Sigmoid colon (tissue), 7 donors: ENCODE data around the gene HTR1B. TPM values are rescaled to one million over a fixed set of nuclear protein-coding genes. Genes with fewer than 3 reads are reported as not detected.

Experiments
- DNase-seq: peaks from one replicate; pipeline ENCODE4 v3.0.0-alpha.2; 2019
- H3K27ac ChIP-seq, 4 donors: fragments of 200-600 bp; sonication (generic); one replicate each; pipeline ENCODE4 v1.5.1; 2016 to 2019; ENCODE audit warnings: mild to moderate bottlenecking in 1 of 4
- H3K27me3 ChIP-seq, 3 donors: fragments of 200-600 bp; sonication (generic); one replicate each; pipeline ENCODE4 v1.5.1; 2019; ENCODE audit warnings: mild to moderate bottlenecking in 1 of 3
- H3K36me3 ChIP-seq, 4 donors: fragments of 200-600 bp; sonication (generic); one replicate each; pipeline ENCODE4 v1.5.1; 2016 to 2019
- H3K4me1 ChIP-seq, 4 donors: fragments of 200-600 bp; sonication (generic); one replicate each; pipeline ENCODE4 v1.5.1; 2017 to 2019
- H3K4me3 ChIP-seq, 4 donors: fragments of 200-600 bp; sonication (generic); one replicate each; pipeline ENCODE4 v1.5.1; 2017 to 2019; ENCODE audit warnings: mild to moderate bottlenecking in 2 of 4, moderate library complexity in 1 of 4
- H3K9me3 ChIP-seq, 4 donors: fragments of 200-600 bp in 3 of 4; sonication (generic) in 3 of 4; one replicate each; pipeline versions ENCODE4 v1.5.1 to v1.6.1; 2013 to 2019
- EP300 ChIP-seq, 4 donors: sonication (generic); formaldehyde crosslinking; IDR thresholded peaks; one replicate each; pipeline ENCODE4 v1.6.1; 2017; ENCODE audit warnings: antibody characterized with exemption in 4 of 4
- POLR2A ChIP-seq, 2 donors: fragments of 450-650 bp; IDR thresholded peaks; one replicate each; pipeline ENCODE4 v1.6.1; 2016; ENCODE audit warnings: antibody characterized with exemption in 2 of 2, mild to moderate bottlenecking in 2 of 2, moderate library complexity in 2 of 2
- POLR2AphosphoS5 ChIP-seq, 4 donors: sonication (generic); formaldehyde crosslinking; IDR thresholded peaks; one replicate each; pipeline ENCODE4 v1.6.1; 2017; ENCODE audit warnings: antibody characterized with exemption in 4 of 4
- WGBS, 2 donors: extraction: QIAGEN DNeasy Blood & Tissue Kit; methylation state at CpG; one replicate each; pipeline ENCODE4 v1.1.7; 2013; 5-methylcytosine and 5-hydroxymethylcytosine counted together
- intact Hi-C: fragments of 100-400 bp; cut with DNase I; formaldehyde crosslinking; loops from one replicate; pipeline ENCODE4 v1.15.1; 2023
- polyA plus RNA-seq, 3 donors: library from polyadenylated mRNA; stranded (reverse); fragments of 200-250 nt; gene quantifications; one replicate each; pipeline ENCODE4 v1.2.3, GENCODE V29; 2013
- total RNA-seq, 4 donors: library from RNA; depleted of rRNA; stranded (reverse); fragments of >200 nt; gene quantifications; one replicate each; pipeline ENCODE4 v1.1.0, GENCODE V29; 2016
- TF ChIP-seq, protein P1 (sequence below), 4 experiments: fragments of 450-650 bp in 3 of 4; fragments of 200-600 bp in 1 of 4; IDR thresholded peaks; one replicate each; pipeline ENCODE4 v1.5.1; 2016 to 2019; ENCODE audit warnings: antibody characterized with exemption in 4 of 4, mild to moderate bottlenecking in 3 of 4, moderate library complexity in 2 of 4
- donor health status: healthy with polysubstance abuse.
- donor health status: Bipolar disorder and iron deficiency.
- donor health status: healthy.

Gene HTR1B
- total and polyA plus RNA-seq, 7 donors = 0.04 to 0.68 TPM; not detected in 5

DNA sequence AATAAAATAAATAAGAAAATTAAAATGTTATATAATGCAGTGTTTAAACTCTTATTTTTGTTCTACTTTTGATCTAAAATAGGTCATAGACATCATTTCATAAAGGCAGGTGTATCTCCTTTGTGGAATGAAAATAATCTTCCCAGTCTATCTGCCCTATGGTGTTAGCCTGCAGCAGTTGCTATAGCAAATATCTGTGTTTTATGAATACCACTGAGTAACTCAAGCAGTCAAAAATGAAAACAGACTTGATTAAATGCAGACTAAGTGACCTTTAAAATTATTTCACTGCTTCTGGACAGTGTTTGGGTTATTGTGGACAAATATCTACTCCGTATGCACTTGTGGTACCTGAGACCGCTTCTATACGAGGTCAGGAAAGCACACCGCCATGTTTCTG lies 11.8 kb downstream of the HTR1B start:
- Histone ChIP-seq H3K27me3 (no peaks in the 10 kb centered on the region), H3K36me3 (no peaks in the 10 kb centered on the region), H3K4me1 (no peaks in the 10 kb centered on the region), H3K27ac (no peak overlapping the region), H3K4me3 (no peak overlapping the region), H3K9me3 (no peaks in the 10 kb centered on the region)
- intact Hi-C loops = loop anchor here (10.0 kb wide), 1 partner anchor 1517 kb away; no protein-coding TSS in a partner anchor
- no peak for DNase-seq
- WGBS, 2 donors = 93 to 94% methylated on average over 4 of the region's 4 CpGs
- TF ChIP-seq, protein P1, sequence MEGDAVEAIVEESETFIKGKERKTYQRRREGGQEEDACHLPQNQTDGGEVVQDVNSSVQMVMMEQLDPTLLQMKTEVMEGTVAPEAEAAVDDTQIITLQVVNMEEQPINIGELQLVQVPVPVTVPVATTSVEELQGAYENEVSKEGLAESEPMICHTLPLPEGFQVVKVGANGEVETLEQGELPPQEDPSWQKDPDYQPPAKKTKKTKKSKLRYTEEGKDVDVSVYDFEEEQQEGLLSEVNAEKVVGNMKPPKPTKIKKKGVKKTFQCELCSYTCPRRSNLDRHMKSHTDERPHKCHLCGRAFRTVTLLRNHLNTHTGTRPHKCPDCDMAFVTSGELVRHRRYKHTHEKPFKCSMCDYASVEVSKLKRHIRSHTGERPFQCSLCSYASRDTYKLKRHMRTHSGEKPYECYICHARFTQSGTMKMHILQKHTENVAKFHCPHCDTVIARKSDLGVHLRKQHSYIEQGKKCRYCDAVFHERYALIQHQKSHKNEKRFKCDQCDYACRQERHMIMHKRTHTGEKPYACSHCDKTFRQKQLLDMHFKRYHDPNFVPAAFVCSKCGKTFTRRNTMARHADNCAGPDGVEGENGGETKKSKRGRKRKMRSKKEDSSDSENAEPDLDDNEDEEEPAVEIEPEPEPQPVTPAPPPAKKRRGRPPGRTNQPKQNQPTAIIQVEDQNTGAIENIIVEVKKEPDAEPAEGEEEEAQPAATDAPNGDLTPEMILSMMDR (IDR thresholded peaks at IDR 0.05) = no peak
- TF ChIP-seq POLR2A (IDR thresholded peaks at IDR 0.05) (no peak), EP300 (IDR thresholded peaks at IDR 0.05) (no peak), POLR2AphosphoS5 (IDR thresholded peaks at IDR 0.05) (no peak)

DNA sequence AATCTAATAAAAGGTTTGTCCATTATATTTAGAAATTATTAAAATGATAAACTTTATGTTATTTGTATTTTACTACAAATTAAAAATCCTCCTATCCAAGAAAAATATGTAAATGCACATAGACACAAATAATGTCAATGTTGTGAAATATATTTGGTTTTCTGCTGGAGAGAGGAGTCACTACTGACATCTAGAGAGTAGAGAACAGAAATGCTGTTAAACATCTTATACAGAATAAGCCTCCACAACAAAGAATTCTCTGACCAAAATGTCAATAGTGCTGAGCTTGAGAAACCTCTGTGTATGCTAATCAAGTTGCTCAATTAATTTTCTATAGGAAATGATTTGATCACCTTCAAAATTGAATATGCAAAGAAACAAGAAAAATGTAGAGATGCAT lies 12.4 kb downstream of the HTR1B start:
- H3K4me1 ChIP-seq = no peaks in the 10 kb centered on the region
- H3K4me3 ChIP-seq = no peak overlapping the region
- H3K27ac ChIP-seq = no peak overlapping the region
- intact Hi-C loops = loop anchor here (10.0 kb wide), 1 partner anchor 1516 kb away; no protein-coding TSS in a partner anchor
- DNase-seq = no peak
- H3K9me3 ChIP-seq = no peaks in the 10 kb centered on the region
- TF ChIP-seq EP300 (IDR thresholded peaks at IDR 0.05) = no peak
- no peak for TF ChIP-seq POLR2AphosphoS5 (IDR thresholded peaks at IDR 0.05)
- no peak for TF ChIP-seq POLR2A (IDR thresholded peaks at IDR 0.05)
- TF ChIP-seq, protein P1 (IDR thresholded peaks at IDR 0.05) = no peak
- H3K27me3 ChIP-seq = no peaks in the 10 kb centered on the region
- no peaks in the 10 kb centered on the region for H3K36me3 ChIP-seq

- WGBS, 2 donors = 64 to 70% methylated on average over 3 of the region's 3 CpGs
- no peaks in the 10 kb centered on the region for H3K36me3 ChIP-seq
- TF ChIP-seq POLR2AphosphoS5 (IDR thresholded peaks at IDR 0.05) (no peak), EP300 (IDR thresholded peaks at IDR 0.05) (no peak), POLR2A (IDR thresholded peaks at IDR 0.05) (no peak)
- TF ChIP-seq, protein P1 (IDR thresholded peaks at IDR 0.05) = no peak
- no peak overlapping the region for H3K4me3 ChIP-seq
- no peak overlapping the region for H3K27ac ChIP-seq
- H3K27me3 ChIP-seq = no peaks in the 10 kb centered on the region
- no peaks in the 10 kb centered on the region for H3K9me3 ChIP-seq
- DNase-seq = no peak
- intact Hi-C loops = no loop called here
- H3K4me1 ChIP-seq = no peaks in the 10 kb centered on the region
These were observed 14.7 kb downstream of the HTR1B start for GRCh38 chr6:77448546-77448945.

DNA sequence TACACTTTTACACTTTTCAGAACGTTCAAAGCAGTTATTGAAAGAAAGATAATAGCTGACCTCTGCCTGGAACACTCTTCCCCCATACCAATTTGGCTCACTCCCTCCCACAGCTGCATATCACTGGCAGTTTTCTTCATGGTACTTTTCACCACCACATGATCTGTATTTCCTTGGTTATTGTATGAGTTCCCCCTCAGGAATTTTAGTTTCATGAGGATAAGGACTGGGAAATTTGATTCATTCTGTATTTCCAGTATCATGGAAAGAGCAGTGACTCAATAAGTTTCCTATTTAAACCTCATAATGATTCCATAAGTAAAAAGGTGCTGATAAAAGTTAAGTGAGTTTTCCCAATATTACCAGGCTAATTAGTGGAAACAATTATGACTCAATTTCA lies 16.0 kb downstream of the HTR1B start:
- no peaks in the 10 kb centered on the region for H3K4me1 ChIP-seq
- TF ChIP-seq POLR2A (IDR thresholded peaks at IDR 0.05) = no peak
- TF ChIP-seq EP300 (IDR thresholded peaks at IDR 0.05) = no peak
- no peak for TF ChIP-seq POLR2AphosphoS5 (IDR thresholded peaks at IDR 0.05)
- TF ChIP-seq, protein P1 (IDR thresholded peaks at IDR 0.05) = no peak
- no peak overlapping the region for H3K4me3 ChIP-seq
- no peaks in the 10 kb centered on the region for H3K9me3 ChIP-seq
- no peaks in the 10 kb centered on the region for H3K27me3 ChIP-seq
- no peak overlapping the region for H3K27ac ChIP-seq
- intact Hi-C loops = no loop called here
- WGBS, 2 donors = 7 to 28% methylated on average over 1 of the region's 1 CpG
- H3K36me3 ChIP-seq = no peaks in the 10 kb centered on the region
- DNase-seq = no peak

GRCh38 chr6:77446249-77446648 lies 17.0 kb downstream of the HTR1B start:
- intact Hi-C loops = no loop called here
- no peaks in the 10 kb centered on the region for H3K9me3 ChIP-seq
- H3K4me1 ChIP-seq = no peaks in the 10 kb centered on the region
- H3K36me3 ChIP-seq = no peaks in the 10 kb centered on the region
- H3K27me3 ChIP-seq = no peaks in the 10 kb centered on the region
- no peak for DNase-seq
- 84 to 87% methylated on average over 1 of the region's 1 CpG for WGBS, 2 donors
- no peak overlapping the region for H3K27ac ChIP-seq
- TF ChIP-seq EP300 (IDR thresholded peaks at IDR 0.05) = no peak
- TF ChIP-seq, protein P1 (IDR thresholded peaks at IDR 0.05) = no peak
- no peak for TF ChIP-seq POLR2AphosphoS5 (IDR thresholded peaks at IDR 0.05)
- no peak for TF ChIP-seq POLR2A (IDR thresholded peaks at IDR 0.05)
- H3K4me3 ChIP-seq = no peak overlapping the region
